Esophagus squamous epithelium (tissue), 4 donors: ENCODE data around the gene RAB10.

ENCODE experiments used
- CTCF ChIP-seq, 6 experiments: fragments of 450-650 bp in 4 of 6; fragments of 200-600 bp in 2 of 6; sonication (generic) in 2 of 6; IDR thresholded peaks; one replicate each; pipeline ENCODE4 v1.5.1; 2016 to 2019; ENCODE audit warnings: antibody characterized with exemption in 6 of 6, mild to moderate bottlenecking in 4 of 6, moderate library complexity in 4 of 6
- POLR2A ChIP-seq, 4 donors: fragments of 450-650 bp; IDR thresholded peaks; one replicate each; pipeline ENCODE4 v1.6.1; 2017; ENCODE audit warnings: antibody characterized with exemption in 4 of 4, mild to moderate bottlenecking in 4 of 4, moderate library complexity in 3 of 4

- TF ChIP-seq CTCF (IDR thresholded peaks at IDR 0.05), result no peak
- TF ChIP-seq POLR2A (IDR thresholded peaks at IDR 0.05), result no peak
Observed at GRCh38 chr2:26112201-26112600, 78.3 kb downstream of the RAB10 start.
